ENCODE results near the gene MRAP2. TPM values are rescaled to one million over a fixed set of nuclear protein-coding genes. Genes with fewer than 3 reads are reported as not detected.

Gene MRAP2
- total RNA-seq, 2 donors from 2014 or later = 10.6 to 11.5 TPM

DNA sequence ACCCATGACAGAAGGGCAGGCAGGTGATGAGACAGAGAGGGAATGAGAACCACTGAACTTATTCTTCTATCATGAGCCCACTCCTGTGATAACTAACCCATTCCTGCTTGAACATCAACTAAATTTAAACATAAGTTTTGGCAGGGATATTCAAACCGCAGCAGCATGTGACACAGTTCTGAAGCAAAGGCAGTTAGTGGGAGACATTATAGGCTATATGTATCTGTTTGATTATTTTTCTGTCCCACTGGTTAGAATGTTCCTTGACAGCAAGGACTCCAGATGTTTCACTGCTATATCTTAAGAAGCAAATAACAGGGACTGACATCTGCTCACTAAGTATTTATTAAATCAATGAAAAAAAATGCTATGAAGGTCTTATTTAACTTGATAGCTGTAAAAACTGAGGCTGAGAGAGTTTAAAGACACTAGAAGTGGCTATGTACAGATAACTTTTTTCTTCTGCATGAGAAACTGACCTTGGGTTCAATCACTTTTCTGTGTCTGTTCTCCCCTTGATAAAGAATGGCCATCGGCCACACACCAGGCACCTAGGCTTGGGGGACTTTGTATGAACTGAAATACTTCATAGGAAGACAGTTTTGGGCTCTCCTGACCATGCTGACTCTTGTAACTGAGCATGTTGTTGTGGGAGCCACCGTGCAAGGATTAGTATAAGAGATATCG lies 102.9 kb downstream of the MRAP2 start:
- intact Hi-C loops (cut with DNase I) = no loop called here
- TF ChIP-seq POLR2AphosphoS5 (IDR thresholded peaks at IDR 0.05) (no peak), CTCF (IDR thresholded peaks at IDR 0.05) (no peak), POLR2A (IDR thresholded peaks at IDR 0.05) (no peak)
- DNase-seq (ENCODE audit: low spot score) = no peak
- no peaks in the 10 kb centered on the region for H3K9me3 ChIP-seq
- H3K36me3 ChIP-seq = no peaks in the 10 kb centered on the region
- H3K4me3 ChIP-seq = no peak overlapping the region
- H3K4me1 ChIP-seq (replicated peaks) = no peaks in the 10 kb centered on the region
- no peaks in the 10 kb centered on the region for H3K27me3 ChIP-seq (replicated peaks; ENCODE audit: insufficient read depth)
- WGBS = 92% methylated on average over 4 of the region's 4 CpGs
- no peak overlapping the region for H3K27ac ChIP-seq

GRCh38 chr6:84137051-84137375 lies 103.4 kb downstream of the MRAP2 start:
- no peak overlapping the region for H3K27ac ChIP-seq
- H3K36me3 ChIP-seq = no peaks in the 10 kb centered on the region
- no peak overlapping the region for H3K4me3 ChIP-seq
- H3K9me3 ChIP-seq = no peaks in the 10 kb centered on the region
- no peaks in the 10 kb centered on the region for H3K4me1 ChIP-seq (replicated peaks)
- H3K27me3 ChIP-seq (replicated peaks; ENCODE audit: insufficient read depth) = no peaks in the 10 kb centered on the region
- DNase-seq (ENCODE audit: low spot score) = no peak
- 80% methylated on average over 5 of the region's 5 CpGs for WGBS
- TF ChIP-seq POLR2AphosphoS5 (IDR thresholded peaks at IDR 0.05) = no peak
- TF ChIP-seq CTCF (IDR thresholded peaks at IDR 0.05) = no peak
- no peak for TF ChIP-seq POLR2A (IDR thresholded peaks at IDR 0.05)
- intact Hi-C loops (cut with DNase I) = no loop called here

- DNase-seq (ENCODE audit: low spot score) = no peak
- 61% methylated on average over 2 of the region's 2 CpGs for WGBS
- H3K9me3 ChIP-seq = no peaks in the 10 kb centered on the region
- H3K27me3 ChIP-seq (replicated peaks; ENCODE audit: insufficient read depth) = no peaks in the 10 kb centered on the region
- TF ChIP-seq POLR2AphosphoS5 (IDR thresholded peaks at IDR 0.05) = no peak
- H3K27ac ChIP-seq = no peak overlapping the region
- H3K36me3 ChIP-seq = no peaks in the 10 kb centered on the region
- H3K4me3 ChIP-seq = no peak overlapping the region
- H3K4me1 ChIP-seq (replicated peaks) = no peaks in the 10 kb centered on the region
- intact Hi-C loops (cut with DNase I) = no loop called here
Measured at GRCh38 chr6:84137989-84138575, 104.5 kb downstream of the MRAP2 start.

GRCh38 chr6:84139311-84139710 lies 105.7 kb downstream of the MRAP2 start:
- Histone ChIP-seq H3K9me3 (no peaks in the 10 kb centered on the region), H3K27ac (no peak overlapping the region), H3K36me3 (no peaks in the 10 kb centered on the region), H3K27me3 (replicated peaks; ENCODE audit: insufficient read depth) (no peaks in the 10 kb centered on the region), H3K4me1 (replicated peaks) (no peaks in the 10 kb centered on the region), H3K4me3 (no peak overlapping the region)
- DNase-seq (ENCODE audit: low spot score) = no peak
- TF ChIP-seq POLR2A (IDR thresholded peaks at IDR 0.05) (no peak), POLR2AphosphoS5 (IDR thresholded peaks at IDR 0.05) (no peak), CTCF (IDR thresholded peaks at IDR 0.05) (no peak)
- intact Hi-C loops (cut with DNase I) = no loop called here

Other genes with a start within 250 kb of the MRAP2 start
- gene RIPPLY2, start 180.4 kb upstream of the MRAP2 start, total RNA-seq = under 1 TPM in 1 of 2 donors, not detected in 1; 0.23 TPM
- gene CYB5R4, start 174.1 kb upstream of the MRAP2 start, total RNA-seq = 1 to 10 TPM; 8.2 to 8.6 TPM
- 10 to 100 TPM in 1 of 2 donors, 1 to 10 TPM in 1; 4.5 to 13.1 TPM for gene CEP162, start 193.9 kb downstream of the MRAP2 start, total RNA-seq